NCI-H2171 treated with DMSO at 0.1 percent for 48 hours (cell line): ENCODE data around the gene TRIM38.
"Not testable (repeated sequence)": the region's sequence is repeated elsewhere in the genome, so short reads cannot be mapped to it uniquely, and the experiment has no call there.

ENCODE experiments used
- DNase-seq: peaks from one replicate; lab custom pipeline; 2025; lab: John Stamatoyannopoulos, UW

Gene TRIM38

DNA sequence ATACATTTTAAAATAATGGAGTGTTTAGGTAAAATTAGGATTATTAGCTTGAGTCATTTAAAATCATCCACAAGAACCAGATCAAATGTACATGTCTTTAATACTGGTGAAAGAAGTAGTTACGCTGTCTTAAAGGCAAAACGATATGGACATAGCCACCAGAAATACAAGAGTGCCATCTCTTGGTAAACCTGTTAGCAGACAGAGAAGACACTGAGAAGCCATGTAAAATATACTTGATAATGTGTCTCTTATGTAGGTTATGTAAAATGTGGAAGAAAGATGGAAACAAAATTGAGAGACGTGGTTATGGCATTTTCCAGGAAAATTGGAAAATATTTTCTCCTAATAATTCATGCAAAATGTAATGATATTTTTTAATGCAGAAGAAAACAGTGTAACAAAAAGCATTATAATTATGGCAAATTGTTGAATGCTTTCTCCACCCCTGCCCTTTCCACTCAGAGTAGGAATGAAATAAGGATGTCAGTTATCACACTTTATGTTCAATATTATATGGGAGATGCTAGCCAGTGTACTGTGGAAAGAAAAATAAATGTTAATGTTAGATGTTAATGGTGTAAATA lies 19.9 kb upstream of the TRIM38 start:
- DNase-seq: peak; percentile 44

DNA sequence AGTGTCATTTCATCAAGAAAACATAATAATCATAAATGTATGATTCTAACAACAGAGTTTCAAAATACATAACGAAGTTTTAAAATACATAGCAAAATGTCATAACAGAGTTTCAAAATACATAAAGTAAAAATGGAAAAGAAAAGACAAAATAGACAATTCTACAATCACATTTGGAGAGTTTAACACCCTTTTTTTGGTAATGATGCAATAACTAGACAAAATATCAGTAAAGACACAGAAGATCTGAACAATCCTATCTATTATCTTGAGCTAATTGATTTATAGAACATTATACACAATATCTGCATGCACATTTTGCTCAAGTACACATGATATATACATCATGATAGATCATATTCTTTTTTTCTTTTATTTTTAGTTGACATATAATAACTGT lies 18.7 kb upstream of the TRIM38 start:
- DNase-seq: no peak

DNA sequence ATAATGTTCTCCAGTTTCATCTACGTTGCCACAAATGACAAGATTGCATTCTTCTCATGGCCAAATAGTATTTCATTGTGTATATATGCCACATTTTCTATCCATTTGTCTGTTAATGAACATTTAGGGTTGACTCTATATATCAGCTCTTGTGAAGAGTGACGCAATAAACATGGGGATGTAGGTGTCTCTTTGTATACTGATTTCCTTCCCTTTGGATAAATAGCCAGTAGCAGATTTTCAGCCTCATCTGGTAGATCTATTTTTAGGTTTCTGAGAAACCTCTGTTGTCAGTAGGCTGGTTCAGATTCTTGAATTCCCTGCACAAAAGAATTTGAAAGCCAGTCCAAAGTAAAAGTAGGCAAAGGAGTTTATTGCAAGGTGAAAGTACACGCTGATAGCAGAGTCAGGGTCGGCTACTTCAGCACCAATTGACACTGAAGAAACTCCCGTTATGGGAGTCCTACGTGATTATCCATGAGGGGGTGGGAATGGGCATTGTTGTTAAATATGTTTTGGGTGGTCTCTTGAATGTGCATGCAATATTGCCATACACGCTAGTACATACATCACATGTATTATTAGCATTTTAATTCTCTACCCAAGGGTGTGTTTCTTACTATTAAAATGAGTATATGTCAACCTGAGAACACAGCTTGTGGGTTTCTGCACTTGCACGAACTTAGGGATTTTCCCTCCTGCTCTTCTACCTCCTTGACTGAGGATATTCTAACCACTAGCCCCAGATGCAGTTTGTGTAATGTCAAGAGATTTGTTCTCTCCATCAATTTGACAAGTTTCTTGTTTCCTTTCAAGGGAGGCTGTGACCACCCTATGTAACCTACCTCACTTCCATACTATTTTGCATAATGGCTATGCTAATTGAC lies 17.7 kb upstream of the TRIM38 start:
- no peak for DNase-seq

DNA sequence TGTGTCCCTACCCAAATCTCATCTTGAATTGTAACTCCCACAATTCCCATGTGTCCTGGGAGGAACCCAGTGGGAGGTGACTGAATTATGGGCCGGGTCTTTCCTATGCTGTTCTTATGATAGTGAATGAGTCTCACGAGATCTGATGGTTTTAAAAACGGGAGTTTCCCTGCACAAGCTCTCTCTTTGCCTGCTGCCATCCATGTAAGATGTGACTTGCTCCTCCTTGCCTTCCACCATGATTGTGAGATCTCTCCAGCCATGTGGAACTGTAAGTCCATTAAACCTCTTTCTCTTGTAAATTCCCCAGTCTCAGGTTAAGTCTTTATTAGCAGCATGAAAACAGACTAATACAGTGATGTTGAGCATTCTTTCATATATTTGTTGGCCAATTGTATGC lies 16.9 kb upstream of the TRIM38 start:
- not testable (repeated sequence) for DNase-seq

DNA sequence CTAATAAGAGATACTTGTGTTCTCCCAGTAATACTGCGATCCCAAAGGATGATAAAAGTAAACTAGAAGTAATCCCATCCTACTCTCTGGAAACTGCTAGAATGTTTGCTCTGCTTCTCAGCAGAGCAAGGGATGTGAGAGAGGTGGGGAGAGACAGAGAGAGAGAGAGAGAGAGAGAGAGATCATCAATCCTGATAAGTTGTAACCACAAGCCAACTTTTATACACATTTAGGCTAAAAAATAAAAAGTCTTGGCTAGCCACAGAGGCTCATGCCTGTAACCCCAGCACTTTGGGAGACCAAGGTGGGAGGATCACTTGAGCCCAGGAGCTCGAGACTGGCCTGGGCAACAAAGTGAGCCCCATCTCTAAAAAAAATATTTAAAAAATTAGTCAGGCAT lies 16.0 kb upstream of the TRIM38 start:
- no peak for DNase-seq

DNA sequence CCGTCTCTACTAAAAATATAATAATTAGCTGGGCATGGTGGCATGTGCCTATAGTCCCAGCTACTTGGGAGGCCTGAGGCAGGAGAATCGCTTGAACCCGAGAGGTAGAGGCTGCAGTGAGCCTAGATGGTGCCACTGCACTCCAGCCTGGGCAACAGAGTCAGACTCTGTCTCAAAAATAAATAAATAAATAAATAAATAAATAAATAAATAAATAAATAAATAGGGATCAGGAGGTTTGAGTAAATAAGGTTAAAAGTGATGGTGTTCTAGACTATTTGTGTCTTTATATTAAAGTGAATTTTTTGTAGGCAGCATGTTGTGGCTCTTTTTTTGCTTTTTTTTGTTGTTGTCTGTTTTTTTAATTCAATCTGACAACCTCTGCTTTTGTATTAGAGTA lies 15.1 kb upstream of the TRIM38 start:
- not testable (repeated sequence) for DNase-seq

DNA sequence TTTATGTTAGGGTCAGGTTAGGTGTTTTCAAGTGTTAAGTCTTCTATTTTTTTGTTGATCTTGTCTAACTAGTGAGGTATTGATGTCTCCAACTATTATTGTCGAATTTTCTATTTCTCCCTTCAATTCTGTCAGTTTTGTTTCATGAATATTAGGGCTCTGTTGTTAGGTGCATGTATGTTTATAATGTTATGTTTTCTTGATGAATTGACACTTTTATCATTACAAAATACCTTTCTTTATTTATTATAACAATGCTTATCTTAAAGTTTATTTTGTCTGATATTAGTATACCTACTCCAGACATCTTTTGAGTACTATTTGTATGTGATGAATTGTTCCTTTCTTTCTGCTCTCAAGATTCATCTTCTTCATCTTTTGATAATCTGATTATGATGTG lies 12.9 kb upstream of the TRIM38 start:
- DNase-seq: no peak

DNA sequence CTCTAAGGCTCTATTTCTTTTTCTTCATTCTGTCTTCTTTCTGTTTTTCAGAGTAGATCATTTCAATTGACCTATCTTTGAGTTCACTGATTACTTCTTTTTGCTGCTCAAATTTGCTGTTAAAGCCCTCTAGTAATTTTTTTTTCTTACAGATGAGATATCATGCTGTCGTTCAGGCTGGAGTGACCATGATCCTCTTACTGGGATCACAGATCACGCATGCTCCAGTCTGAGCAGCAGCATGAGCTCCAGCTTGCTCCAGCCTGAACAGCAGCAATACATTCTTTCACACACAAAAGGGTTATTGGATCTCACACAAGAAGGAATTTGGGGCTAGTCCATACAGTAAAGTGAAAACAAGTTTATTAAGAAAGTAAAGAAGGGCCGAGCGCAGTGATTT lies 12.3 kb upstream of the TRIM38 start:
- no peak for DNase-seq

DNA sequence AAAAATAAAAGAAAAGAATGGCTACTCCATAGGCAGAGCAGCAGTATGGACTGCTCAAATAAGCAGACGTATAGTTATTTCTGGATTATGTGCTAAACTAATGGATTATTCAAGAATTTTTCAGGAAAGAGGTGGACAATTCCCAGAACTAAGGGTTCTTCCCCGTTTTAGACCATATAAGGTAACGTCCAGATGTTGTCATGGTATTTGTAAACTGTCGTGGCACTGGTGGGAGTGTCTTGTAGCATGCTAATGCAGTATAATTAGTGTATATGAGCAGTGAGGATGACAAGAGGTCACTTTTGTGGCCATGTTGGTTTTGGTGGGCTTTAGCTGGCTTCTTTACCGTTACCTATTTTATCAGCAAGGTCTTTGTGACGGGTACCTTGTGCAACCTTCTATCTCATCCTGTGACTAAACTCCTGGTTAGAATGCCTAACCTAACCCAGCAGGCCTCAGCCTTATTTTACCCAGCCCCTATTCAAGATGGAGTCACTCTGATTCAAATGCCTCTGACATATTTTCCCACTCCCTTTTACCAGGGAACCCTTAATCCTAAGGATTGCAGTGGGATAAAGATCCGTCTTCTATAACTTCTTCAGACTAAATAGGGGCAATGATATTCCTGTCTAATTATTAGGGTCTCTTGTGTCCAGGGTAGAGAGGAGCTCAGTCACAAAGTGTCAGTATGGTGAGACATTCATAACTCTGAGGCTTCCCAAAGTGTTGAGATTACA lies 11.1 kb upstream of the TRIM38 start:
- no peak for DNase-seq

DNA sequence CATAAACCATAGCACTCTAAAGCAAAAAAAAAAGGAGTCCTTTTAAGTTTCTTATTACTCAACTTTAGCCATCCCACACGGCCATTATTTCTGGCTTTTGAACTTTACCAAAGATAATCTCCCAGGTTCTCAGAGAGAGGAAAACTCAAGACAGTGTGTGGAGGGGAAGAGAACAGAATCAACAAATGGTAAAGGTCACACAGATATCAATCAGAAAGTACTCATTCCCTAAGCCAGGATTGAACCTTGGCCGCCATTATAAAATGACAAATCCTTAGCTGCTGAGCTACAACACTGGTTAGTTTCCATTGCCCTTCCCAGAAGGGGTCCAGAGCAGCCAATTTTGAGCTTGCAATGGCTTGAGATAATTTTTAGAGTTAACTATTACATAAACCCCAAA lies 10.1 kb upstream of the TRIM38 start:
- DNase-seq: no peak

DNA sequence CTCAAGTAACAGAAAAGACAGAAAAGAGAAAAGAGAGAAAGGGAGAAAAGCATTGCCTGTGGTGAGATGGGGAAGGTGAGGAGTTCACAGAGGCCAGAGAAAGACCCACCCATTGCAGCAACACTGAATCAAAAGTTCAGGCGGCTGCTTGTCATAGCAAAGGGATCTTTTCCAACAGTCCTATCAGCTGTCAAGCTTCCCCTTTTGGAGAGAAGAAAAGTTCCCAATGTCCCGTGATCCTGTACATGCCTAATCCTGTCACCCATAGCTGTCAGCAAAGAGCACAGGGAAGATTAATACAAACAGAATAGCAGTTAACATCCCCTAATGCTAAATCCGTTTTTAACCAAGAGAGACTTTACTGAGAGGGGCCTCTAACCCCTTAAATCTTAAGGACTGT lies 8.9 kb upstream of the TRIM38 start:
- no peak for DNase-seq

DNA sequence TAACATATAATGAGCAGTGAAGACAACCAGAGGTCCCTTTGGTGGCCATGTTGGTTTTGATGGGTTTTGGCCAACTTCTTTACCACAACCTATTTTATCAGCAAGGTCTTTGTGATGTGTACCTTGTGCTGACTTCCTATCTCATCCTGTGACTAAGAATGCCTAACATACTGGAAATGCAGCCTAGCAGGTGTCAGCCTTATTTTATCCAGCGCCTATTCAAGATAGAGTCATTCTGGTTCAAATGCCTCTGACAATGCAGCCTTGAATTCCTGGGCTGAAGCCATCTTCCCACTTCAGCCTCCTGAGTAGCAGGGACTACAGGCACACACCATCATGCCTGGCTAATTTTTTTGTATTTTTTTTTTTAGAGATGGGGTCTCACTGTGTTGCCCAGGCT lies 7.8 kb upstream of the TRIM38 start:
- no peak for DNase-seq

DNA sequence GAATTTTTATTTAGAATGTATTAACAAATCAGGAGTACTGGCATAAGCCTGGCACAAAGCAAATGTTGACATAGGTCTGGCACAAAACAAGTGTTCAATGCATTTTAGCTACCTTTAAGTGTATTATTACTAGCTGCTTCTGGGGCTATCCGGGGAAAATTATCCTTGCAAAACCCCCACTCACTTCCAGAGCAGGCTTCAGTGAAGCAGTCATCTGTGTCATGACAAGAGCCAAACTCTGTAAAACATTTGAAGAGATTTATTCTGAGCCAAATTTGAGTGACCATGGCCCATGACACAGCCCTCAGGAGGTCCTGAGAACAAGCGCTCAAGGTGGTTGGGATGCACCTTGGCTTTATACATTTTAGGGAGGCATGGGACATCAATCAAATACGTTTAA lies 6.4 kb upstream of the TRIM38 start:
- DNase-seq: no peak

DNA sequence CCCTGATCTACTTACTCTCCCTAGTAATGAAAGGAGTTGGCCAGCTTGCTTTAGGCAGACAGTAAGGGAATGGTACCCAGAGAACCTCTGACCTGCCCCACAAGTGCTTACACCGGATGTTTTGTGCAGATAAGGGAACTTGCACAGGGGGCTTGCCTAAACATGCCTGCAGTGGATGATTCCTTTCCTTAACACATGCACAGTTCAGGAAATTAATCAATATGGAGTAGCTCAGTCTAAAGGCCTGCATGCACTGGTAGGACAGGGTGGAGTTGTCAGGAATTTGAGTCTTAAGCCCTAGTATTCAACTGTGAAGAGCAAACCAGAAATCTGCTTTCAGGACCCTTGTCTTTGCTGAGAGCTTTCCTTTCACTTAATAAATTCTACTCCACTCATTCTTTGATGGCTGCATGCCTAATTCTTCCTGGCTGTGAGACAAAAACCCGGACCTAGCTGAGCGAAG lies 3.9 kb upstream of the TRIM38 start:
- DNase-seq: no peak

DNA sequence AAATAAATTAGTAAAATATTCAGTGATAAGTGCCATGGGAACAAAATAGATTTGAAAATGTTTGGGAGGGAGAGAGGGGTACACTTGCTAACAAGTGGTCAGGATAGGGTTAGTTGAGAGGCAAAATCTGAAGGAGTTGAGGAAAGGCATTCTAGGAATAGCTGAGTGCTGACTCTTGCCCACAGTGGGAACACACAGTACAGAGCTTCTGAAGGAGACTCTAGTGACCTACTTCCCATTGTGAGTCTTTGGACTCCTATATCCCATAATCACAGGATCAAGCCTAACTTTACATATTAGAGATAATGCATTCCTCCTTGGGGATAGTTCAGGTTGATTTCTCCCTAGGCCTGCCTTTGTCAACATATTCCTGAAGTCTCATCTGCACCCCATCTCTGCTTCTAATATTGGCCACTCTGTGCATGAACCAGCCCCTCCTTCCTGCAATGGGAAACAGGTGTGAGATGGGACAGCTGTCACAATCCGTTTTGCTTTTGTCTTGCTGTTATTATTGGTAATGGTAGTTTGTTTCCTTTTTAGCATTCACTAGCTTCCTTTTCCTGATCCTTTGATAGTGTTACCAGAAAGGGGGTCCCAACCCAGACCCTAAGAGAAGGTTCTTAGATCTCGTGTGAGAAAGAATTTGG lies 2.6 kb upstream of the TRIM38 start:
- no peak for DNase-seq

DNA sequence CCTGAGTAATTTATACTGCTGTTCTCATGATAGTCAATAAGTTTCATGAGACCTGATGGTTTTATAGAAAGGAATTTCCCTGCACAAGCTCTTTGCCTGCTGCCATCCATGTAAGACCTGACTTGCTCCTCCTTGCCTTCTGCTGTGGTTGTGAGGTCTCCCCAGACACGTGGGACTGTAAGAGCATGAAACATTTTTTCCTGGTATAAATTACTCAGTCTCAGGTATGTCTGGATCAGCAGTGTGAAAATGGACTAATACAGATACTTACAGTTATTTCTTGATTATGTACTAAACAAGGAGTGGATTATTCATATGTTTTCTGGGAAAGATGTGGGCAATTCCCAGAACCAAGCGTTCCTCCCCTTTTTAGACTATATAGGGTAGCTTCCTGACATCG lies 1.9 kb upstream of the TRIM38 start:
- DNase-seq: no peak

DNA sequence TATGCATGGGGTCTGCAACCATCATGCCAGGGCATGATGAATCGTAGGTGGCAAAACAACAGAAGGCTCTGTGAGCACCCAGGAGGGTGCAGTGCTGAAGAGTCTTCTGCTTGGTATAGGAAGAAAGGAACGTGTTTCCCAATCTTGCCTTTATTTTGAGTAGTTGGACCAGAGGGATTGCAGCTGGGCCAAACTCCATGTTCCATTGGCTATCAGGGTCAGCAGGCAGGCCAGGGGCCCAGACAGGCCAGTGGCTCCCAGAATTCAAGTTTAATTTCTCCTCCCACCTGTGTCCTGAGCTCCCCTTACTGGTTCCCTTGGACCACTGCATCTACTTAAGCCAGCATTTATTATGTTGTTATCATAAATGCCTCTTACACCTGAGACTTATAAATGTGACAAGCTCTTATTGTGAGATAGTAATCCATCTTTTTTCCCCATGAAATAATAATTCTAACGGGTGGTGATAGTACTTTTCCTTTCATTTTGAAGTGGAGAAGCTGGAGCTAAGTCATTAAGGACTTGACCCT lies 918 bp upstream of the TRIM38 start:
- DNase-seq: no peak

DNA sequence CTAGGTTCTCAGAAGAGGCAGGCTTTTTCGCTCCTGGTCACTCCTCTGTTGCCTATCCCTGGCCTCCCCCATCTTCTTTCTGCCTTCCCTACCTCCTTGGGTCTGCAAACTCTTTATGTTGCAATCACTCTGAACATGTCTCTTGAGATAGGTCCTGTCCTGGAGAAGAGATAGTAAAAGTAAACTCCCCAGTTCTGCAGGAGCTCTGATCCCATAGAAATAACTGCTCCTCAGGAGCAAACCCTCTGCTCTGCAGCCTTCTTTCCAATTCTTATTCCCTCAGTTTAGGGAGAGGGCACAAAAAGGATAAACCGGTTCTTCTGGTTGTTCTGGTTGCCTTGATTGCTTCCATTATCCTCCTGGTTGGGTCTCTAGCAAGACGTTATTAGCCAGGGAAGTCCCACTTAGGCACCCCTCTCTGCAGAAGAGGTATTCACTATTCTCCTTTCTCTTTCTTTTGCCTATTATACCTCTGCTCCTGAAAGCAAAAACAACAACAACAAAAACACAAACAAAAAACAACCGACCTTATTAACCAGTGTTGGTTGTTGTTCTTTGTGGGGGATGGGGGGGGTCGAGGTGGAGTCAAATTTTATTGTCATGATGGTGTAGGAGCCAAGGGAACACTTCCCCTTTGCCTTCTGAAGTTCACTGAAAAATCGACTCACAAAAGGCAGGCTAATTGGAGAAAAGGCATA lies 973 bp downstream of the TRIM38 start:
- DNase-seq: no peak

DNA sequence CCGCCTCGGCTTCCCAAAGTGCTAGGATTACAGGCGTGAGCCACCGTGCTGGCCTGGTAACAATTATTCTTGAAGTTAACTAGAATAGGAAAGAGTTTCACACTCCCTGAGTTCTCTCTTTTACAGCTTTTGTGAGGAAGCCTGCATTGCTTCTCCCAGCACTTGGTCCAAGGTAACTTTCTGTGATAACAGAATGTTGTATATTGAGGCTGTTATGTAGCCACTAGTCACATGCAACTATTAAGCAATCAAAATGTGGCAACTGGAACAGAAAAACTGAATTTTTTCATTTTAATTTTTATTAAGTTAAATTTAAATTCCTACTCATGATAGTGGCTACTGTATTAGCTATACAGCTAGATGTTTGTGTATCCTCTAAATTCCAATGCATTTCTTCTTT lies 2.5 kb downstream of the TRIM38 start:
- no peak for DNase-seq

DNA sequence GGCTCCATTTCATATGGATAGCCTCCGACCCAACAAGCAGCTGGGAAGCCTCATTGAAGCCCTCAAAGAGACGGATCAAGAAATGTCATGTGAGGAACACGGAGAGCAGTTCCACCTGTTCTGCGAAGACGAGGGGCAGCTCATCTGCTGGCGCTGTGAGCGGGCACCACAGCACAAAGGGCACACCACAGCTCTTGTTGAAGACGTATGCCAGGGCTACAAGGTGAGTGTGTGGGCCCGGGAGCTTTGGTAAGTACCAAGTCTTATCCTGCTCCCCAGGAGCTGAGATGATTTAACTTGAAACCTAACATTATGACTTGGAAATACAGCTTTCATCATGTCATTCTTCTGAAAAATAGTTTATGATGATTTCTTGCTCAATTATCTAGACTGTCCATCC lies 4.1 kb downstream of the TRIM38 start:
- DNase-seq: no peak

DNA sequence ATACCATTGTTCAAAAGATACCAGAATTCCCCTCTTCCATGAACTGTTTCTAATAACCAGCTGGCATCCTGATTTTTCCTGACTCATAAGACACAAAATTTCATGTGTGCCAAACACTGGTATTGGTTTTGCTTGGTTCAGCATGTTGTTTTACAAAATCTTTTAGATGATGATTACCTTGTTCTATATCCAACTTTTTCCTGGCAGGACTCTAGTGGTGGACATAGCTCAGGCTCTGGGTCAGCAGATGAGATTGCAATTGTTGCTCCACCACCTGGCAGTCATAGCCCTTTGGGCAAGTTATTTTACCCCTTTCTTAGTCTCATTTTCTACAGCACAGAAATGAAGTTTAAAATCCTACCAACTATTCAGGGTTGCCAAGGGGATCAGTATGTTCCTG lies 6.2 kb downstream of the TRIM38 start:
- DNase-seq: no peak
